Stimulated activated CD4-positive, alpha-beta T cell treated with anti-CD3 and anti-CD28 coated beads, Interleukin-1b, Interleukin-23, amount 100 ng/mL, for 1 hour (primary cell): Measurements from ENCODE around the gene LCE1F.

ENCODE experiments used
- DNase-seq, 2 donors: peaks; one replicate each; pipeline ENCODE4 v3.0.0-alpha.2; 2020; ENCODE audit warnings: low read depth in 2 of 2

The LCE1F gene

DNA sequence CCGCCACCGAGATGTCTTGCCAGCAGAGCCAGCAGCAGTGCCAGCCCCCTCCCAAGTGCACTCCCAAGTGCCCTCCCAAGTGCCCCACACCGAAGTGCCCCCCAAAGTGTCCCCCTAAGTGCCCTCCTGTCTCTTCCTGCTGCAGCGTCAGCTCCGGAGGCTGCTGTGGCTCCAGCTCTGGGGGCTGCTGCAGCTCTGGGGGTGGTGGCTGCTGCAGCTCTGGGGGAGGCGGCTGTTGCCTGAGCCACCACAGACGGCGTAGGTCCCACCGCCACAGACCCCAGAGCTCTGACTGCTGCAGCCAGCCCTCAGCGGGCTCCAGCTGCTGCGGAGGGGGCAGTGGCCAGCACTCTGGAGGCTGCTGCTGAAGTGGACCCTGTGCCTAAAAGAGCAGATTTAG is 1.4 kb downstream of the LCE1F start:
- DNase-seq: no peak

DNA sequence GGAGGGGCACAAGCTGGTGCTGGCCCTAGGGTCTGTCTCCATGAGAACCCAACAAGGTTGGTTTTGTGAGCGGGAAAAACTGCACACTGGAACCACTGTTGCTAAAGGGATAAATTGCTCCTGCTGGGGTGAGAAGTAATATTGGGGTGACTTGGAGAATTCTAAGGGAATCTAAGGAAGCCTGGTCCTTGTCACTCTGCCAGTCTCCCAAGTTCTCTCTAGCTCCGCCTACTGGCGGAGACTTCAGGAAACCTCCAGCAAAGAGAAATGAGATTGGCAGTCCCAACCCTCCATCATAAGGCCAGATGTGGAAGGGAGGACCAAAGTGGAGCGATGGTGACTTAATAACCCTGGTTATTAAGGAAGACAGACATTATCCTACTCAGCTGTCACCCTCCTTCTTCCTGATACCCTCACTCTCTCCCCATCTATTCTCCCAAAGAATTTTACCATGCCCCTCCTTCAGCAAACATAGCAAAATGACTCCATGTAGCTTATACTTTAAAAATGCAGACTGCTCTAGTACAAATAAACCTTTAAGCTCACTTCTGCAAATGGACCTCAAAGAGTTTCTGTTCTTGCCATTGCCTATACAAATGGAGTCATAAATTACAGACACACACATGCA is 2.7 kb downstream of the LCE1F start:
- DNase-seq: no peak

DNA sequence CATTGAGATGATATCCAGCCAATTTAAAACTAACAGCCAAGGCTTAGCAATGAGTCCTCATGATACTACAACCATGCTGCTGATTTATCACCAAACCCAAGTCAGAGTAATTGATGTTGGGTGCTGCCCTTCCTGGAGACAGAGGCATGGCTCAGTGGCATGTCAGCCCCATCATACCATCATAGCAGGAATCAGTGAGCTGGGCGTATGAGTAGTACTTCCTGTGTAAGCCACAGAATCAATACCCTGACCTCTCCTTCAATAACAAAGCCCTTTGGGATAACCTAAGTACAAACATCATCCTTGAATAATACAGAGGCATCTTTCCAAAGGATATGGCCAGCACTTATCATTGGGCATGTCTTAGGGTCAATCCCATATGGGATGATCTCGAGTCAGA is 8.2 kb downstream of the LCE1F start:
- no peak for DNase-seq

DNA sequence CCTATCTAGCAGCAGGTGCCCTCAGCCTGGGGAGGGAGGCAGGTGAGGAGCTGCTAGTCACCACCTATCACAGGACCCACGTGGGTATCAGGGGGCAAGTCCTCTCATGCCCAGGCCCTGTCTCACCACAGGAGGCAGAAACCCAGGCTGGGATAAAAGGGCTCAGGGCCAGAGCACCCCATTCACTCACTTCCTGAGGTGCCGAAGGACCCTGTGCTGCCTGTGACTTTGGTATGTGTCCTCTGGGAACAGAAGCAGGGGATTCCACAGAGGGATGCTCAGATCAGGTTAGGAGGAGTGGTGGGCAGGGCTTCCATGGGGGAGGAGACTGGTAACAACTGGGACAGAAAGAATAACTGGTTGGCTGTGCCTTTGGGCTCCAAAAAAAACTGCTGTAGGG is 11.1 kb downstream of the LCE1F start, which contains the start of gene LCE1E:
TSS of gene LCE1E (plus strand) at position 181 of the 400 bp plus-strand sequence. CDS start 1,043 bp downstream, outside the sequence.
- DNase-seq: no peak

DNA sequence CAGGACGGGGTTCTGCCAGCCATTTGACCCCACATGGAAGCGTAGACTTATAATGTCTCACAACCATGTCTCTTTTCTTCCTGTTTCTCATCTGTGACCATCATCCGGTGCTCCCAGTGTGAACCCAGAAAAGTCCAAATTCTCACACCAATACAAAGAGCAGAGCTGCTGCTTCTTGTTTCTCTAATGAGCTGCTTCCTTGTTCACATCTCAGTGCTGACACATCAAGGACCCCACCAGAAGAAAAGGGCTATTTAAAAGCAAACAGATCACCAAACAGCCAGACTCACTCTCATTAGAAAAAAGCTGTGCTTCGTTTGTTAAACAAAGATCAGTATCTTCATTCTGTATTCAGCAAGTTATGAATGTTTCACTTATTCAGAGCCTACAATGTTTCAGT is 20.7 kb downstream of the LCE1F start:
- DNase-seq: no peak

DNA sequence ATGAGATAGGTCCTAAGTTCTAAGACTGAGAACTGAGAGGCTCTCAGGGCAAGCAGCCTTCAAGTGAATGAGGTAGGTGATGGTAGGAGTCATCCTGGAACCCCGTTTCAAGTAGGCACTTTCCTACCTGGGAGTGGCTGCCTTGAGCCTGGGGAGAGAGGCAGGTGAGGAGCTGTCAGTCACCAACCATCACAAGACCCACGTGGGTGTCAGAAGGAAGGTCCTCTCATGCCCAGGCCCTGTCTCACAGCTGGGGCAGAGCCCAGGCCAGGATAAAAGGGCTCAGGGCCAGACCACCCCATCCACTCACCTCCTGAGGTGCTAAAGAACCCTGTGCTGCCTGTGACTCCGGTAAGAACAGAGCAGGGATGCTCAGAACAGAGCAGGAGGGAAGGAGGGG is 21.5 kb downstream of the LCE1F start, which contains the start of gene LCE1D:
TSS of gene LCE1D (plus strand) at position 301 of the 400 bp plus-strand sequence. CDS start 1,074 bp downstream, outside the sequence.
- DNase-seq: no peak

DNA sequence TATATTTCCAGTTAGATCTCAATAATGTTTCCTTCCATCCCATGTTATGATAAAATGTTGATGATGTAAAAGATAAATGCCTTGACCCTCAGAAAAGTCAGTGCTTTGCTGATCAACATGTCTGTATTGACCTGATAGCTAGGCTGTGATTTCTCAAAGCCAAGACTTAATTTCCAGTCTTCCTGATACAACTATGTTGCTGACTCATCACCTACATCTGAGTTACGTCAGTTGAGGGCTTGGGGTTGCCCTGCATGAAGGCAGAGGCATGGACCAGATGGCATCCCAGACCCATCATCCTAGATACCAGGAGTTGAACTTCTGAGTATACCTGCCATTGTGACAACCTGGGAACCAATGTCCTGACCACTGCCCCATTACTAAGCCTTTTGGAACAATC is 26.4 kb downstream of the LCE1F start:
- DNase-seq: no peak

DNA sequence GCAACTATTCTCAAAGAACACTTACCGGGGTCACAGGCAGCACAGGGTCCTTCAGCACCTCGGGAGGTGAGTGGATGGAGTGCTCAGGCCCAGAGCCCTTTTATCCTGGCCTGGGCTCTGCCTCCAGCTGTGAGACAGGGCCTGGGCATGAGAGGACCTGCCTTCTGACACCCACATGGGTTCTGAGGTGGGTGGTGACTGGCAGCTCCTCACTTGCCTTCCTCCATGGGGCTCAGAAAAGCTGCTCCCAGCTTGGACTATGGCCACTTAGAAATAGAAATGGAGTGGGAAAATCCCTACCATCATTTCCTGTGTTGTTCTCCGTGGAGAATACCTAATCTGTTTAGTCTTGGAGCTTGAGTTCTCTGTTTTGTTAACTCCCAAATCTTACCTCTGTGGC is 31.6 kb downstream of the LCE1F start, which contains the start of gene LCE1C:
TSS of gene LCE1C (minus strand) at position 76 of the 400 bp plus-strand sequence. CDS start 1,173 bp downstream, outside the sequence.
- DNase-seq: no peak

DNA sequence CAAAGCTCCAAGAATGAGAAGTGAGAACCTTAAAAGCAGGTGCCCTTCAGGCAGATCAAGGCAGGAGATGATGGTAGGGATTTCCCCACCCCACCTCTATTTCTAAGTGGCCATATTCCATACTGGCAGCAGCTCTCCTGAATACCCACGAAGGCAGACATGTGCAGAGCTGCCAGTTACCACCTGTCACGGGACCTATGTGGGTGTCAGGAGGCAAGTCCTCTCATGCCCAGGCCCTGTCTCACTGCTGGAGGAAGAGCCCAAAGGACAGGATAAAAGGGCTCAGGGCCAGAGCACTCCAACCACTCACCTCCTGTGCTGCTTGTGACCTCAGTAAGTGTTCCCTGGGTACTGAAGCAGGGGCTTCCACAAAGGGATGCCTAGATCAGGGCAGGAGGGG is 36.1 kb downstream of the LCE1F start:
- no peak for DNase-seq

DNA sequence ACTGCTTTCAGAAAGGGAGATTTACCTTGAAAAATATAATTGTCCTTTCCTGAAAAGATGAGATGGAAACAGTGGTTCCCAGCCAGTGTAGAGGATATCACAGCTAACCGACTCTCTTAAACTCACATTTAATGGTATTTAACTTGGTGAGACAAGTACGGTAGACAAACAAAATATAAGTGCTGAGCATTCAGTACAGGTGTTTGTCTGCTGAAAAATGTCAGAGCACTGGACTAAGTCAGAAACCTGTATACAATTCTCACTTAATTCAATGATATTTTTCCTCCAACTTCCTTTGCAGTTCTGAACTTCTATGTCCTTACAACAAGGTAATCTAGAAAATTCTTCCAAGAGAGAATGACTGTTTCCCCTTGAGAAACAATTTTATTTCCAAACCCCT is 36.7 kb downstream of the LCE1F start, which contains the start of gene LCE1B:
TSS of gene LCE1B (plus strand) at position 301 of the 400 bp plus-strand sequence. CDS start 476 bp downstream, outside the sequence.
- DNase-seq: no peak

DNA sequence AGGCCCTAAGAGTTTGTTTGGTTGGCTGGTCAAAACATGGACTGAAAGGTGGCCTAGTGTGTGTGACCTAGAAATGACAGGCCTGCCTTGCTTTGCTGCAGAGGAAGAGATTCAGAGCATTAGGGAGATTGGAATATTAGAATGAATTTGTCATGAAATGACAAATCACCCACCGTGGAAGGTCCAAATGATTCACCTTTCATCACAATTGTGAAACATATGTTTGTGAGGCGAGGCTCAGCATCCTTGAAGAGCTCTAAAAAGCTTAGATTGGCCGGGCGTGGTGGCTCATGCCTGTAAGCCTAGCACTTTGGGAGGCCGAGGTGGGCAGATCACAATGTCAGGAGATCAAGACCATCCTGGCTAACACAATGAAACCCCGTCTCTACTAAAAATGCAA is 42.4 kb downstream of the LCE1F start:
- no peak for DNase-seq

DNA sequence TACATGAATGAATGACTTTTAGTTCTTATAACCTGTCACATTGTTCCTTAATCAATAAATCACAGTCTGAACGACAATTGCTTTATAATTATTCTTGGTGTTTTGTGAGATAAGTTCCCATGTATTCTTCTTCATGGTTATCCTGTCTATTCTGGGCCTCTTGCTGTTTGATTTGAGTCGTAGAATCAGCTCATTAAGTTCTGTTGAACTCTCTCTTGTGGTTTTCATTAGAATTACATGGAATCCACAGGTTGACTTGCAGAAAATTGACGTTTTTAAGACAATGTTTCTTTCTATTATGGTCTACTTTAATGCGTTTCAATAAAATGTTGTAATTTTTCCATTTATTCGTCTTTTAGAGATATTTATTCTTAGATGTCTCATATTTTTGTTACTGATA is 48.4 kb downstream of the LCE1F start:
- no peak for DNase-seq

DNA sequence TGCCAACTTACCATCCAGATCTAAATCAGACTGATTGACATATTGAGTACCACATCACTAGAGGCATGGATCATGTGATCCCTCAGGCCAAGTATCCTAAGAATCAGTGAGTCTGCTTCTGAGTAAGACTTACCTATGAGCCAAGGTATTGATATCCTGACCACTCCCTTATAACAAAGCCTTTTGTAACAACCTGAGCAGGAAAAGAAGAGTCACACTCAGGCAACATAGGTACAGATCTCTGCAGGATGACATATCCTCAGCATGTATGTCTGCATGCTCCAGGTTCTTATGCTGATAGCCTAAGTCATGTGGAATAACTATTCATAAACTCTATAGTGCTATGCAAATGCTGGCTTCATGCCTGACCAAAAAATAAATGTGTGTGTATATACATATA is 50.0 kb downstream of the LCE1F start:
- no peak for DNase-seq
